ENCODE data around the gene TRUB1. TPM values are rescaled to one million over a fixed set of nuclear protein-coding genes. Genes with fewer than 3 reads are reported as not detected.

Gene TRUB1
- total and polyA plus RNA-seq, 2 donors (not counting 1 experiment from before 2014, with no cell fraction given): 19.6 to 38.5 TPM

GRCh38 chr10:114931072-114931679 lies 6.8 kb upstream of the TRUB1 start:
- Histone ChIP-seq H3K79me2 (ENCODE audit: control insufficient read depth, insufficient read depth, low read length) (no peaks in the 10 kb centered on the region), H3K4me1 (ENCODE audit: control insufficient read depth, extremely low read depth, insufficient read depth, low read length) (no peaks in the 10 kb centered on the region), H3K4me2 (ENCODE audit: extremely low read depth, insufficient read depth, low read length) (no peak overlapping the region), H3K4me3 (replicated peaks in 1 of 4; ENCODE audit: control extremely low read depth in 1 of 4, insufficient read depth in 1 of 4, low read depth in 3 of 4, low read length in 4 of 4) (no peak overlapping the region), H2AFZ (ENCODE audit: low read length) (no peak overlapping the region), H3K9ac (ENCODE audit: insufficient read depth, low read length) (no peak overlapping the region), H3K9me3 (ENCODE audit: control insufficient read depth, insufficient read depth, low read depth, low read length) (no peaks in the 10 kb centered on the region), H3K36me3 (ENCODE audit: control insufficient read depth, insufficient read depth, low read length) (no peaks in the 10 kb centered on the region), H3K27me3 (ENCODE audit: control insufficient read depth, insufficient read depth, low read length) (no peaks in the 10 kb centered on the region), H3K27ac (ENCODE audit: insufficient read depth, low read length) (no peak overlapping the region), H4K20me1 (ENCODE audit: control insufficient read depth, extremely low read depth, insufficient read depth, low read length) (no peaks in the 10 kb centered on the region)
- TF ChIP-seq CTCF (conservative IDR thresholded peaks at IDR 0.05 in 1 of 2, IDR thresholded peaks at IDR 0.05 in 1 of 2; ENCODE audit: low read depth in 1 of 2, low read length in 2 of 2) (no peak), EZH2 (IDR thresholded peaks at IDR 0.05; ENCODE audit: low read length, missing control alignments) (no peak)
- no peak for DNase-seq (ENCODE audit: low read depth in 2 of 2)

- H3K27me3 ChIP-seq (ENCODE audit: control insufficient read depth, insufficient read depth, low read length): no peaks in the 10 kb centered on the region
- no peak overlapping the region for H3K9ac ChIP-seq (ENCODE audit: insufficient read depth, low read length)
- H3K36me3 ChIP-seq (ENCODE audit: control insufficient read depth, insufficient read depth, low read length): no peaks in the 10 kb centered on the region
- no peaks in the 10 kb centered on the region for H3K9me3 ChIP-seq (ENCODE audit: control insufficient read depth, insufficient read depth, low read depth, low read length)
- TF ChIP-seq EZH2 (IDR thresholded peaks at IDR 0.05; ENCODE audit: low read length, missing control alignments): no peak
- no peak overlapping the region for H2AFZ ChIP-seq (ENCODE audit: low read length)
- no peak for DNase-seq (ENCODE audit: low read depth in 2 of 2)
- no peak overlapping the region for H3K4me2 ChIP-seq (ENCODE audit: extremely low read depth, insufficient read depth, low read length)
- no peaks in the 10 kb centered on the region for H3K4me1 ChIP-seq (ENCODE audit: control insufficient read depth, extremely low read depth, insufficient read depth, low read length)
- H3K27ac ChIP-seq (ENCODE audit: insufficient read depth, low read length): no peak overlapping the region
- no peaks in the 10 kb centered on the region for H3K79me2 ChIP-seq (ENCODE audit: control insufficient read depth, insufficient read depth, low read length)
- no peaks in the 10 kb centered on the region for H4K20me1 ChIP-seq (ENCODE audit: control insufficient read depth, extremely low read depth, insufficient read depth, low read length)
- H3K4me3 ChIP-seq (replicated peaks in 1 of 4; ENCODE audit: control extremely low read depth in 1 of 4, insufficient read depth in 1 of 4, low read depth in 3 of 4, low read length in 4 of 4): no peak overlapping the region
These were observed 5.8 kb upstream of the TRUB1 start for GRCh38 chr10:114932225-114932624.

GRCh38 chr10:114932945-114933344 lies 5.0 kb upstream of the TRUB1 start:
- TF ChIP-seq CTCF (conservative IDR thresholded peaks at IDR 0.05 in 1 of 2, IDR thresholded peaks at IDR 0.05 in 1 of 2; ENCODE audit: low read depth in 1 of 2, low read length in 2 of 2): no peak
- no peak for TF ChIP-seq EZH2 (IDR thresholded peaks at IDR 0.05; ENCODE audit: low read length, missing control alignments)
- Histone ChIP-seq H3K4me3 (replicated peaks in 1 of 4; ENCODE audit: control extremely low read depth in 1 of 4, insufficient read depth in 1 of 4, low read depth in 3 of 4, low read length in 4 of 4) (no peak overlapping the region), H3K79me2 (ENCODE audit: control insufficient read depth, insufficient read depth, low read length) (no peaks in the 10 kb centered on the region), H3K9ac (ENCODE audit: insufficient read depth, low read length) (no peak overlapping the region), H3K36me3 (ENCODE audit: control insufficient read depth, insufficient read depth, low read length) (no peaks in the 10 kb centered on the region), H3K27ac (ENCODE audit: insufficient read depth, low read length) (no peak overlapping the region), H4K20me1 (ENCODE audit: control insufficient read depth, extremely low read depth, insufficient read depth, low read length) (no peaks in the 10 kb centered on the region), H3K9me3 (ENCODE audit: control insufficient read depth, insufficient read depth, low read depth, low read length) (no peaks in the 10 kb centered on the region), H3K4me1 (ENCODE audit: control insufficient read depth, extremely low read depth, insufficient read depth, low read length) (no peaks in the 10 kb centered on the region), H3K27me3 (ENCODE audit: control insufficient read depth, insufficient read depth, low read length) (no peaks in the 10 kb centered on the region), H3K4me2 (ENCODE audit: extremely low read depth, insufficient read depth, low read length) (no peak overlapping the region), H2AFZ (ENCODE audit: low read length) (no peak overlapping the region)
- no peak for DNase-seq (ENCODE audit: low read depth in 2 of 2)
